GM23338 (cell line): ENCODE results near the gene ITGA2. TPM values are rescaled to one million over a fixed set of nuclear protein-coding genes. Genes with fewer than 3 reads are reported as not detected.

Experiments
- ATAC-seq: fragments of 200-7000 bp; cut with Tn5 transposase; 3 replicates; pipeline ENCODE4 v1.9.1; 2020
- DNase-seq: peaks from one replicate; pipeline ENCODE4 v3.0.0-alpha.2; 2015; ENCODE audit warnings: low spot score
- H2AFZ ChIP-seq: fragments of 200-600 bp; sonication (generic); 2 replicates; pipeline ENCODE4 v1.8.0; 2016; ENCODE audit warnings: antibody characterized with exemption, mild to moderate bottlenecking, moderate library complexity
- H3F3A ChIP-seq: fragments of 200-600 bp; sonication (generic); replicated peaks from 2 replicates; pipeline ENCODE4 v1.8.0; 2017; ENCODE audit warnings: antibody characterized with exemption, mixed run types, low read depth
- H3K27ac ChIP-seq: fragments of 200-600 bp; sonication (generic); 2 replicates; pipeline ENCODE4 v1.6.1; 2016; ENCODE audit warnings: low read depth
- H3K27me3 ChIP-seq: fragments of 200-600 bp; sonication (generic); 2 replicates; pipeline ENCODE4 v1.8.0; 2016; ENCODE audit warnings: mild to moderate bottlenecking, mixed run types, moderate library complexity; ENCODE audit not compliant: insufficient read depth
- H3K36me3 ChIP-seq: fragments of 200-600 bp; sonication (generic); 2 replicates; pipeline ENCODE4 v1.8.0; 2016; ENCODE audit warnings: mild to moderate bottlenecking; ENCODE audit not compliant: insufficient read depth
- H3K4me1 ChIP-seq: fragments of 200-600 bp; sonication (generic); 2 replicates; pipeline ENCODE4 v1.8.0; 2016; ENCODE audit warnings: mild to moderate bottlenecking, moderate library complexity; ENCODE audit not compliant: insufficient read depth
- H3K4me2 ChIP-seq: fragments of 200-600 bp; sonication (generic); 2 replicates; pipeline ENCODE4 v1.7.1; 2017; ENCODE audit warnings: mixed run types
- H3K4me3 ChIP-seq: fragments of 200-600 bp; sonication (generic); 2 replicates; pipeline ENCODE4 v1.6.1; 2016; ENCODE audit warnings: mixed run types
- H3K79me2 ChIP-seq: fragments of 200-600 bp; sonication (generic); replicated peaks from 2 replicates; pipeline ENCODE4 v1.8.0; 2017; ENCODE audit warnings: mild to moderate bottlenecking; ENCODE audit not compliant: insufficient read depth
- H3K9me2 ChIP-seq: fragments of 200-600 bp; sonication (generic); 2 replicates; pipeline ENCODE4 v1.8.0; 2017; ENCODE audit not compliant: insufficient read depth
- H4K20me1 ChIP-seq: fragments of 200-600 bp; sonication (generic); replicated peaks from 2 replicates; pipeline ENCODE4 v1.8.0; 2017; ENCODE audit warnings: mild to moderate bottlenecking; ENCODE audit not compliant: insufficient read depth
- H3K27ac Mint-ChIP-seq: 2 replicates; pipeline ENCODE4 v1.8.0; 2020; ENCODE audit warnings: inconsistent platforms, mild to moderate bottlenecking, moderate library complexity, mixed read lengths
- H3K27me3 Mint-ChIP-seq: 3 replicates; pipeline ENCODE4 v1.8.0; 2022; ENCODE audit warnings: low read depth, mild to moderate bottlenecking, moderate library complexity, mixed read lengths, inconsistent platforms; ENCODE audit not compliant: insufficient read depth, poor library complexity
- H3K36me3 Mint-ChIP-seq: 3 replicates; pipeline ENCODE4 v1.8.0; 2021; ENCODE audit warnings: low read depth, mild to moderate bottlenecking, inconsistent platforms, moderate library complexity, mixed read lengths
- H3K4me1 Mint-ChIP-seq: 3 replicates; pipeline ENCODE4 v1.8.0; 2020; ENCODE audit warnings: mild to moderate bottlenecking, inconsistent platforms, mixed read lengths
- H3K4me3 Mint-ChIP-seq: 3 replicates; pipeline ENCODE4 v1.8.0; 2021; ENCODE audit warnings: moderate library complexity, mild to moderate bottlenecking, inconsistent platforms, mixed read lengths
- H3K9me3 Mint-ChIP-seq: 3 replicates; pipeline ENCODE4 v1.8.0; 2020; ENCODE audit warnings: moderate library complexity, mild to moderate bottlenecking, inconsistent platforms, mixed read lengths
- EZH2 ChIP-seq: fragments of 200-600 bp; sonication (generic); IDR thresholded peaks from one replicate; pipeline ENCODE4 v1.8.0; 2017; ENCODE audit warnings: antibody characterized with exemption, mild to moderate bottlenecking, low read depth; ENCODE audit not compliant: unreplicated experiment
- EZH2phosphoT487 ChIP-seq: fragments of 200-600 bp; sonication (generic); IDR thresholded peaks from one replicate; pipeline ENCODE4 v1.8.1; 2018; ENCODE audit warnings: antibody characterized with exemption; ENCODE audit not compliant: unreplicated experiment
- JUNB ChIP-seq: IDR thresholded peaks from one replicate; pipeline ENCODE4 v1.6.1; 2016; ENCODE audit warnings: antibody characterized with exemption; ENCODE audit not compliant: unreplicated experiment
- NANOG ChIP-seq: IDR thresholded peaks from 2 replicates; pipeline ENCODE4 v1.6.1; 2016; ENCODE audit warnings: antibody characterized with exemption, borderline replicate concordance
- POLR2AphosphoS5 ChIP-seq: IDR thresholded peaks from 2 replicates; pipeline ENCODE4 v1.6.1; 2016; ENCODE audit warnings: antibody characterized with exemption, low read depth
- STAT1 ChIP-seq: IDR thresholded peaks from one replicate; pipeline ENCODE4 v1.6.1; 2016; ENCODE audit warnings: antibody characterized with exemption; ENCODE audit not compliant: unreplicated experiment
- ZNF114 ChIP-seq: fragments of 250-450 bp; sonication (Bioruptor Pico); IDR thresholded peaks from 2 replicates; pipeline ENCODE4 v1.5.0; 2020; ENCODE audit warnings: mild to moderate bottlenecking, moderate library complexity
- ZNF331 ChIP-seq: fragments of 250-450 bp; sonication (Bioruptor Pico); IDR thresholded peaks from 2 replicates; pipeline ENCODE4 v1.5.0; 2020; ENCODE audit warnings: low read depth, mild to moderate bottlenecking, moderate library complexity
- polyA plus RNA-seq: library from polyadenylated mRNA; unstranded; fragments of >200 nt; fragmentation: Nextera tagmentation; extraction: Ambion mirVana; gene quantifications from 2 replicates; pipeline ENCODE4 v1.2.1, GENCODE V29; 2016
- total RNA-seq: library from RNA; depleted of rRNA; stranded (reverse); fragments of >200 nt; shearing (Covaris generic); gene quantifications from 2 replicates; pipeline ENCODE4 v1.2.3, GENCODE V29; 2014
- TF ChIP-seq, protein P1 (sequence below): fragments of 250-450 bp; sonication (Bioruptor Pico); IDR thresholded peaks from 2 replicates; pipeline ENCODE4 v1.5.0; 2020; ENCODE audit warnings: mild to moderate bottlenecking, moderate library complexity
- TF ChIP-seq, protein P2 (sequence below): IDR thresholded peaks from one replicate; pipeline ENCODE4 v1.6.1; 2018; ENCODE audit warnings: antibody characterized with exemption; ENCODE audit not compliant: unreplicated experiment

ITGA2 gene
- total and polyA plus RNA-seq, 2 experiments from 2014 or later = 2.6 to 7.1 TPM

DNA sequence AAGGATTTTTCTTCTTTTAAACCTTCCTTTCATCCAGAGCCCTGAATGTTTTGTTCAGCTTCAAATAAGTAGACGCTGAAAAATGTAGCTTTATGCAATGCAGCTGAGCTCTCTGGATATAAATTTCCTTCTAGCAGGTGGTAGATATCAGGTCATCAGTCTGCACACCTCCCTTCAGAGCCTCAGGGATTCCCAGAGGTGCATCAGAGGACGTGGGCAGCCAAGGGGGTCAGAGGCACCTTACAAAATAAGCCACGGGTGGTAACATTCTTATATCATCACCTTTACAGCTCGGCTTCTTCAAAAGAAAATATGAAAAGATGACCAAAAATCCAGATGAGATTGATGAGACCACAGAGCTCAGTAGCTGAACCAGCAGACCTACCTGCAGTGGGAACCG lies 101.1 kb downstream of the ITGA2 start:
- no peak overlapping the region for H2AFZ ChIP-seq
- Mint-ChIP-seq H3K9me3 (no peaks in the 10 kb centered on the region), H3K27ac (no peak overlapping the region), H3K27me3 (no peaks in the 10 kb centered on the region), H3K4me1 (no peaks in the 10 kb centered on the region), H3K4me3 (no peak overlapping the region), H3K36me3 (no peaks in the 10 kb centered on the region)
- no peak for DNase-seq
- no peak for ATAC-seq
- H3K36me3 ChIP-seq = no peaks in the 10 kb centered on the region
- H3K27me3 ChIP-seq = no peaks in the 10 kb centered on the region
- no peaks in the 10 kb centered on the region for H3F3A ChIP-seq
- no peaks in the 10 kb centered on the region for H3K4me1 ChIP-seq
- H3K79me2 ChIP-seq = no peaks in the 10 kb centered on the region
- H3K9me2 ChIP-seq = no peaks in the 10 kb centered on the region
- H3K4me3 ChIP-seq = no peak overlapping the region
- TF ChIP-seq, protein P1, sequence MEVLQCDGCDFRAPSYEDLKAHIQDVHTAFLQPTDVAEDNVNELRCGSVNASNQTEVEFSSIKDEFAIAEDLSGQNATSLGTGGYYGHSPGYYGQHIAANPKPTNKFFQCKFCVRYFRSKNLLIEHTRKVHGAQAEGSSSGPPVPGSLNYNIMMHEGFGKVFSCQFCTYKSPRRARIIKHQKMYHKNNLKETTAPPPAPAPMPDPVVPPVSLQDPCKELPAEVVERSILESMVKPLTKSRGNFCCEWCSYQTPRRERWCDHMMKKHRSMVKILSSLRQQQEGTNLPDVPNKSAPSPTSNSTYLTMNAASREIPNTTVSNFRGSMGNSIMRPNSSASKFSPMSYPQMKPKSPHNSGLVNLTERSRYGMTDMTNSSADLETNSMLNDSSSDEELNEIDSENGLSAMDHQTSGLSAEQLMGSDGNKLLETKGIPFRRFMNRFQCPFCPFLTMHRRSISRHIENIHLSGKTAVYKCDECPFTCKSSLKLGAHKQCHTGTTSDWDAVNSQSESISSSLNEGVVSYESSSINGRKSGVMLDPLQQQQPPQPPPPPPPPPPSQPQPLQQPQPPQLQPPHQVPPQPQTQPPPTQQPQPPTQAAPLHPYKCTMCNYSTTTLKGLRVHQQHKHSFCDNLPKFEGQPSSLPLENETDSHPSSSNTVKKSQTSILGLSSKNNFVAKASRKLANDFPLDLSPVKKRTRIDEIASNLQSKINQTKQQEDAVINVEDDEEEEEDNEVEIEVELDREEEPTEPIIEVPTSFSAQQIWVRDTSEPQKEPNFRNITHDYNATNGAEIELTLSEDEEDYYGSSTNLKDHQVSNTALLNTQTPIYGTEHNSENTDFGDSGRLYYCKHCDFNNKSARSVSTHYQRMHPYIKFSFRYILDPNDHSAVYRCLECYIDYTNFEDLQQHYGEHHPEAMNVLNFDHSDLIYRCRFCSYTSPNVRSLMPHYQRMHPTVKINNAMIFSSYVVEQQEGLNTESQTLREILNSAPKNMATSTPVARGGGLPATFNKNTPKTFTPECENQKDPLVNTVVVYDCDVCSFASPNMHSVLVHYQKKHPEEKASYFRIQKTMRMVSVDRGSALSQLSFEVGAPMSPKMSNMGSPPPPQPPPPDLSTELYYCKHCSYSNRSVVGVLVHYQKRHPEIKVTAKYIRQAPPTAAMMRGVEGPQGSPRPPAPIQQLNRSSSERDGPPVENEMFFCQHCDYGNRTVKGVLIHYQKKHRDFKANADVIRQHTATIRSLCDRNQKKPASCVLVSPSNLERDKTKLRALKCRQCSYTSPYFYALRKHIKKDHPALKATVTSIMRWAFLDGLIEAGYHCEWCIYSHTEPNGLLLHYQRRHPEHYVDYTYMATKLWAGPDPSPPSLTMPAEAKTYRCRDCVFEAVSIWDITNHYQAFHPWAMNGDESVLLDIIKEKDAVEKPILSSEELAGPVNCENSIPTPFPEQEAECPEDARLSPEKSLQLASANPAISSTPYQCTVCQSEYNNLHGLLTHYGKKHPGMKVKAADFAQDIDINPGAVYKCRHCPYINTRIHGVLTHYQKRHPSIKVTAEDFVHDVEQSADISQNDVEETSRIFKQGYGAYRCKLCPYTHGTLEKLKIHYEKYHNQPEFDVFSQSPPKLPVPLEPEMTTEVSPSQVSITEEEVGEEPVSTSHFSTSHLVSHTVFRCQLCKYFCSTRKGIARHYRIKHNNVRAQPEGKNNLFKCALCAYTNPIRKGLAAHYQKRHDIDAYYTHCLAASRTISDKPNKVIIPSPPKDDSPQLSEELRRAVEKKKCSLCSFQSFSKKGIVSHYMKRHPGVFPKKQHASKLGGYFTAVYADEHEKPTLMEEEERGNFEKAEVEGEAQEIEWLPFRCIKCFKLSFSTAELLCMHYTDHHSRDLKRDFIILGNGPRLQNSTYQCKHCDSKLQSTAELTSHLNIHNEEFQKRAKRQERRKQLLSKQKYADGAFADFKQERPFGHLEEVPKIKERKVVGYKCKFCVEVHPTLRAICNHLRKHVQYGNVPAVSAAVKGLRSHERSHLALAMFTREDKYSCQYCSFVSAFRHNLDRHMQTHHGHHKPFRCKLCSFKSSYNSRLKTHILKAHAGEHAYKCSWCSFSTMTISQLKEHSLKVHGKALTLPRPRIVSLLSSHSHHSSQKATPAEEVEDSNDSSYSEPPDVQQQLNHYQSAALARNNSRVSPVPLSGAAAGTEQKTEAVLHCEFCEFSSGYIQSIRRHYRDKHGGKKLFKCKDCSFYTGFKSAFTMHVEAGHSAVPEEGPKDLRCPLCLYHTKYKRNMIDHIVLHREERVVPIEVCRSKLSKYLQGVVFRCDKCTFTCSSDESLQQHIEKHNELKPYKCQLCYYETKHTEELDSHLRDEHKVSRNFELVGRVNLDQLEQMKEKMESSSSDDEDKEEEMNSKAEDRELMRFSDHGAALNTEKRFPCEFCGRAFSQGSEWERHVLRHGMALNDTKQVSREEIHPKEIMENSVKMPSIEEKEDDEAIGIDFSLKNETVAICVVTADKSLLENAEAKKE (CRISPR knock-in tag) = no peak
- TF ChIP-seq EZH2 (no peak), NANOG (no peak), ZNF331 (CRISPR knock-in tag) (no peak), JUNB (no peak), POLR2AphosphoS5 (no peak), ZNF114 (CRISPR knock-in tag) (no peak), STAT1 (no peak), EZH2phosphoT487 (no peak)
- TF ChIP-seq, protein P2, sequence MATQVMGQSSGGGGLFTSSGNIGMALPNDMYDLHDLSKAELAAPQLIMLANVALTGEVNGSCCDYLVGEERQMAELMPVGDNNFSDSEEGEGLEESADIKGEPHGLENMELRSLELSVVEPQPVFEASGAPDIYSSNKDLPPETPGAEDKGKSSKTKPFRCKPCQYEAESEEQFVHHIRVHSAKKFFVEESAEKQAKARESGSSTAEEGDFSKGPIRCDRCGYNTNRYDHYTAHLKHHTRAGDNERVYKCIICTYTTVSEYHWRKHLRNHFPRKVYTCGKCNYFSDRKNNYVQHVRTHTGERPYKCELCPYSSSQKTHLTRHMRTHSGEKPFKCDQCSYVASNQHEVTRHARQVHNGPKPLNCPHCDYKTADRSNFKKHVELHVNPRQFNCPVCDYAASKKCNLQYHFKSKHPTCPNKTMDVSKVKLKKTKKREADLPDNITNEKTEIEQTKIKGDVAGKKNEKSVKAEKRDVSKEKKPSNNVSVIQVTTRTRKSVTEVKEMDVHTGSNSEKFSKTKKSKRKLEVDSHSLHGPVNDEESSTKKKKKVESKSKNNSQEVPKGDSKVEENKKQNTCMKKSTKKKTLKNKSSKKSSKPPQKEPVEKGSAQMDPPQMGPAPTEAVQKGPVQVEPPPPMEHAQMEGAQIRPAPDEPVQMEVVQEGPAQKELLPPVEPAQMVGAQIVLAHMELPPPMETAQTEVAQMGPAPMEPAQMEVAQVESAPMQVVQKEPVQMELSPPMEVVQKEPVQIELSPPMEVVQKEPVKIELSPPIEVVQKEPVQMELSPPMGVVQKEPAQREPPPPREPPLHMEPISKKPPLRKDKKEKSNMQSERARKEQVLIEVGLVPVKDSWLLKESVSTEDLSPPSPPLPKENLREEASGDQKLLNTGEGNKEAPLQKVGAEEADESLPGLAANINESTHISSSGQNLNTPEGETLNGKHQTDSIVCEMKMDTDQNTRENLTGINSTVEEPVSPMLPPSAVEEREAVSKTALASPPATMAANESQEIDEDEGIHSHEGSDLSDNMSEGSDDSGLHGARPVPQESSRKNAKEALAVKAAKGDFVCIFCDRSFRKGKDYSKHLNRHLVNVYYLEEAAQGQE = no peak
- H3K27ac ChIP-seq = no peak overlapping the region
- no peak overlapping the region for H3K4me2 ChIP-seq
- H4K20me1 ChIP-seq = no peaks in the 10 kb centered on the region
